HG03103 (cell line): ENCODE results near the gene FBXO46.

Experiments used
- ATAC-seq: cut with Tn5 transposase; IDR thresholded peaks from one replicate; pipeline ENCODE4 v1.9.1; 2021; ENCODE audit warnings: low read depth; ENCODE audit not compliant: unreplicated experiment

Gene FBXO46, protein sequence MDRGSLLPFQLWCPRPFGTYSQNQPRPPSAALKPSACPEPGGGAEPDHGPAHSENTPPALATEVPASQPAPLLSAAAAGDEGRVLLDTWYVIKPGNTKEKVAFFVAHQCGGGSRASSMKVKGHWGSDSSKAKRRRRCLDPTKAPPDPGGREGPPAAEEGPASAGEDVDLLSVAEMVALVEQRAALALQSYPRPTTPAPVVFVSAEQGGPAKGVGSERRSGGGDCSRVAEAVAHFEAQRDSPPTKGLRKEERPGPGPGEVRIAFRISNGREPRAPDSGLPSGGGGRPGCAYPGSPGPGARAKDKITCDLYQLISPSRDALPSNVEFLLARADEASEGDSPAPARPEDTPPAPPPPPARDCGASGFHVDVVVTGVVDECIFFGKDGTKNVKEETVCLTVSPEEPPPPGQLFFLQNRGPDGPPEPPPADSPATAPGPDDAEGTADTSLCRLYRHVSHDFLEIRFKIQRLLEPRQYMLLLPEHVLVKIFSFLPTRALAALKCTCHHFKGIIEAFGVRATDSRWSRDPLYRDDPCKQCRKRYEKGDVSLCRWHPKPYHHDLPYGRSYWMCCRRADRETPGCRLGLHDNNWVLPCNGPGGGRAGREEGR

DNA sequence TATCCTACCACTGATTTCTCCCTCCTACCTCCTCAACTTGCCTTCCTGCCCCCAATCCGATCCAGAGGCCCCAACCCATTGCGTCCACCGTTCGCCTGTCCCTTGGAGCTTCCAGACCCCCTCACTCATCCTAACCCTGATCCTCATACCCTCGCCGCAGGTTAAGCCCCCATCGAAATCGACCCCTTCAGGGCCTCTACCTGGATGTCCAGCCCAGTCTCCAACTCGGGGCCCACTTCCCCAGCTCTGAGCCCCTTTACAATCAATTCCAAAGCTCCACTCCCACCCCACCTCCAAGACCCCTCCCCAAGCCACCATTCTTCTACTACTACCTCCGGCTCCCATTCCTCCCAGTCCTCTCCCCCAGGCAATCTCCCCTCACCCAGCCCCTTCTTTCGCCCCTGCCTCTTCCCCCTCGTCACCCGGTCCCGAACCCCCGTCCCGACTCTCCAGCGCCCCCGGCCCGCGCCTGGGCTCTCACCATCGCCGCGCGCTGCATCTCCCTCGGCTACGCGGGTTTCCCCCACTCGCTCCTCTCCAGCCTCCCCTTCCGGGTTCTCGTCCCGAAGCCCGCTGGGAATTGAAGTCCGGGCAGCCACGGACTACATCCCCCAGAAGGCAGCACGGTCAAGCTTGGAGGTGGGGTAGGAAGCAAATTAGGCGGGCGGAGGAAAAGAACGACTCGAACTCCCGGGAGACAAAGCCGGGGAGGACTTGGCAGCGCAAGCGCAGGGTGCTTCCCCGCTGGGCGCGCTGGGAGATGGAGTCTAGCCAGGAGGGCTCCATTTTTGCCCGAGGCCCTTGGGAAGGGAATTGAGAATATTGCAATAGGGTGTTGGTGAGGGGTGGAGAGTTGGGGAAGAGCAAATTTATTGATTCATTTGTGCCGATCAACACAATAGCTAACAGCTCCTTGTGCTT lies at the start of gene FBXO46:
Gene FBXO46, minus strand, starts transcription at position 529 of the 921 bp plus-strand sequence. CDS start 17,401 bp downstream, outside the sequence.
- peak; percentile 88 for ATAC-seq

DNA sequence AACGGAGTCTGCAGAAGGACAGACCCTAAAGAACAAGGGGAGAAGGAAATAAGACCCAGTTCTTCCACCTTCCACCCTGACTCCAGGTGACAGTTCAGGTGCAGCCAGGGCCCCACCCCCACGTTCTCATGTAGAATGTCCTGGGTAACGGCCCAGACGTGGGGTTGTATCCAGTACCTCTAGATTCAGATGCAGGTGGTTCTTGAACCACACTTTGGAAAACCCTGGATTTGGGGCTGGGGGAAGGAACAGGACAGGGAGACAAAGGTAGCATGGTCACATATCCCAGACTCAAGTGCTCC lies 49.4 kb upstream of the FBXO46 start:
- no peak for ATAC-seq

DNA sequence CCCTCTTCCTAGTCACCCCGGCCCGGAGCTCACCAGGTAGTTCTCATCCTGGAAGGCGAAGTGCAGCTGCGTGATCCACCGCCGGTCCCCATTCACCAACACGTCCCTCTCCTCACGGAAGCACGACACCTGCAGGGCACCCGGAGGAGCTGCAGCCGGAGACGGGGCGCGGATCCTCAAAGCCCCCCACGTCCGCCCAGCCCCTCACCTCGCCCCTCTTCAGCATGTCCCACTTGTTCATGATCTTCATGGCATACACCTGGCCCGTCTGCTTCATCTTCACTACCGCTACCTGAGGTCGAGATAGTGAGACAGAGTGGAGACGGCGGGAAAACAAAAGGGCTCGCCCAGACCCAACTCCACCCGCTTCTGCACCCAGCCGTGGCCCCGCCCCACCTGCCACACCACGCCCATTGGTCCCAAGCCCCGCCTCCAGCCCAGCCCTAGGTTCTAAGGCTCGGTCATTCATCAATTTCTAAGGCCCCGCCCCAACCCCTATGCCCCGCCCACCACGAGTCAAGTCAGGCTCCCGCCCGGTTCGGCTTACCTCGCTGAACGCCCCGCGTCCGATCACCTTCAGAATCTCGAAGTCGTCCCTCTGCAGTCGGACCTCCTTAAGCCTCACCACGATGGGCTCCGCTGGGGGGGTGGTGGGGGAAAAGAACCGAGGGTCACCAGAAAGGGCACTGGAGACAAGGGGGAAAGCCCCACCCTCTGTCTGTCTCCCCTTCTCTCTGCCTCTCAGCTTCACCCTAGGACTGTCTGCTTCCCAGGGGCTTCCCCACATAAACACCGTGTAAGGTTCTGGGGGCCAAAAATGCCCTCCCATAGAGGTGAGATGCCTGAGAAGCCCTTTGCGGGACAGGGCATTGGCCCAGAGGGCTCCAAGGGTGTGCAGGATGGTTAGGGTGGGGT lies 48.8 kb upstream of the FBXO46 start:
- peak; percentile 67 for ATAC-seq

DNA sequence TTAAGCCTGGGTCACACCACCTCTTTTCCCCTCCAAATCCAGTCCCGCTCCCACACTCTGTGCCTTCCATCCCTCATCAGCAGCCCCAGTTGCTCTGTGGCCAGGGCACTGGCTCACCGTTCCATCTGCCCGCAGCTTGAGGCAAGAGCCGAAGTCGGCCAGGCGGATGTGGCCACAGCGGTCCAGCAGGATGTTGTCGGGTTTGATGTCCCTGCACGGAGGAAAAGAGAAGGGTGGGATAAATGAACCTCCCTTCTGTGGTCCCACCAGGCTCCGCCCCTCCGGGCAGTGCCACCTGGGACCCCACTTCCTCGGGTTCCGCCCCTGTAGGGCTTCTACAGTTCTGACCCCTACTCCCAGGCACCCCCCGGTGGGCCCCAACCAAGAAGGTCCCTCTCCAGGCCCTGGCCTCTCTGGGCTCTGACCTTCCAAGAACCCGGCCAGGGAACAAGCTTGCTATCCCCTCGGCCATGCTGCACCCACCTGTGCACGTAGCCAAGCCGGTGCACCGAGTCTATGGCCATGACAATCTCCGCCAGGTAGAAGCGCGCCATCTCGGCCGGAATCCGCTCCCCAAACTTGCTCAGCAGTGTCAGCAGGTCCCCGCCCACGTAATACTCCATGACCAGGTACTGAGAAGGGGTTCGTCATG lies 47.4 kb upstream of the FBXO46 start:
- ATAC-seq = no peak

DNA sequence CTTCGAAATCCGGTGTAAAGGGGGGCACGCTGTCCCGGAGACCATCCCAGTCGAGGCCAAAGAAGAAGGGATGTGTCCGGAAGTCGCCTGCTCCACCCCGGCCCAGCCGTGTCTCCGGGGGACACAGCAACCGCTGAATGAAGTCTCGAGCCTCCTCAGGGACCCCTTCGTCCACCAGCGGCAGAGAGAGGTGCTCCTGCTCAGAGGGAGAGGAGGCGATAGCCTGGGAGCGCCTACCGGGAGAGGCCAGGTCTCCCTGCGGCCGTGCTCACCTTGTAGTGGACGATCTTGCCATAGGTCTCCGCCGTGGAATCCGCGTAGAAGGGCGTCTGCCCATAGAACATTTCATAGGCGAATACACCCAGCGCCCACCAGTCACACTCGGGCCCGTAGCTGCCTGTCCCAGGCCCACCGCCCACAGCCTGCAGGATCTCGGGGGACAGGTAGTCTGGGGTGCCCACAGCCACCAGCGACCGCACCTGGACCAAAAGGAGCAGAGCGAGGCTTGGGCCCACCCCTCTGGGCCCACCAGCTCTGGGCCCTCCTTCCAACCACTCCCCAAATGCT lies 46.8 kb upstream of the FBXO46 start:
- no peak for ATAC-seq

DNA sequence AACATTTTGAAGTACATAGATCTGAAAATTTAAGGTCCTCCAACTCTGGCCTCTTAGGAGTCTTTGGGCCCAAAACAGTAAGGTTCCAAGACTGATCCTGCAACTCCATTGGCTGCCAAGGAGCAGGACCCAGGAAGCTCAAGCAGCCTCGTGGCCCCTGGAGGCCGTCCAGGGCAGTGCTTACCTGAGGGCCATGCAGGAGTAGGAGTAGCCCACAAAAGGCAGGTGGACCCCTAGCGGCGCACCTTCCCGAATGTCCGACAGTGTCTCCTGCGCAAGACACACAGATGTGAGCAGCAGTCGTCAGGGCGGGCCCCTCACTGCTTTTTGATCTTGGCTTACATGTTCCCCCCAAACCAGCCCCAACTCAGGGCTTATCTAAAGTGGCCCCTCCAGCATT lies 44.1 kb upstream of the FBXO46 start:
- no peak for ATAC-seq

DNA sequence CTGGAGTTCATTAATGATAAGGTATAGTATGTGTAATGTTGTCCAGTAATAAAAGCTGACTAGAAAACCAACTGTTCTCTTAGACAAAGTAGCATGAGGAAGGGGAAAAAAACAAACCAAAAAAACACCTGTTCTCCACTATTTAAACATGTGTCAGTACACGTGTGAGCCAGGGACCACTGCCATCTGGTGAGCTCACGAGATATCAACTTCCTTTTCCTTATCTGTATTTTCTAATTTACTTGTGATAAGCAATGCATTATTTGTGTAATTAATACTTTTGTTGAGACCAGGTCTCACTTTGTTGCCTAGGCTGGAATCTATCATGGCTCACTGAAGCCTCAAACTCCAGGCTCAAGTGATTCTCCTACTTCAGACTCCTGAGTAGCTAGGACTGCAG lies 42.7 kb upstream of the FBXO46 start:
- no peak for ATAC-seq

DNA sequence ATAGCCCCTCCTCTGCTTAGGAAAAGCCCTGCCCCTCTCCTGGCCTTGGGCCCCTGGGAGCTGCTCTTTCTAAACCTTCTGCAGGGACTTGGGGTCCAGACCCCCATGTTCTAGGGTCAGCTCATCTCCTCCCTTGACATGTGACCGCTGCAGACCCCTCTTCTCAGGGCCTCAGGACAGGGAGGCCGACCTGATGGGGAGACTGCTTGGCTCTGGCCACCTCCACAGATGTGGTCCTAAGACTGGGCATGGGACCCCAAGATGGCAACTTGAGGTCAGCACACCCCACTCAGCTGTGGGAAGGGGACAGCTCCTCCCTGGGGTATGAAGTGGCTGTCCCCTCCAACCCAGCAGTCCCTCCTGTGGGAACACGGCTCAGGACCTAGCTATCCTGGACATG lies 42.2 kb upstream of the FBXO46 start:
- ATAC-seq = no peak

DNA sequence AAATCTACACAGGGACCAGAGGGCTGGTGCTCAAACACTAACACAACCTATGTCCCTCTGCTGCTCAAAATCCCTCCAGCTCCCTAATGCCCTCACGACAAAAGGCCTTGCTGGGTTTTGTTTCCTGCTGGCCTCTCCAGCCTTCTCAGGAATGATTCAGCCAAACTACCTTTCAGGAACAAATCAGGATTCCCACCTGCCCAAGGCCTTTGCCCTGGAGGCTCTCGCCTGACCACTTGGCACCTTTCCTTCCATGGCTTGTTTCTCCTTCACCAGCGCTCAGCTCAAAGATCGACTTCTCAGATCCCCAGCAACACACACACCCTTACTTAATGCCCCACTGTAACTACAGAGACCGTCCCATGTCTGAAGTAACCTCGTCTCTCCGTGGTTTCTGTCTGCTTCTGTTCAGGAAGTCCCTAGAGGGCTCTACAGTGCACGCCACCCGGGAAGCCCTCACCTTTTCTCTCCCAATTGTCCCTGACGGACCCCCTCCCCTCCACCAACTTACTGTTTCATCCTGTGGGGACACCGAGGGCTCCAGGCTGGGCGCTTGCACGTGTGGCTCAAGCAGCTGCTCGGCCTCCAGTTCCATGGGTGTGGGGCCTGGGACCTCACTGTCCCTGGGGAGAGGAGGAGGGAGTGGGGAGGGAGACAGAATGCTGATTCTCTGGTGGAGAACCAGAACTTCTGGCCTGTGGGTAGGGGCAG lies 41.6 kb upstream of the FBXO46 start:
- ATAC-seq = no peak

DNA sequence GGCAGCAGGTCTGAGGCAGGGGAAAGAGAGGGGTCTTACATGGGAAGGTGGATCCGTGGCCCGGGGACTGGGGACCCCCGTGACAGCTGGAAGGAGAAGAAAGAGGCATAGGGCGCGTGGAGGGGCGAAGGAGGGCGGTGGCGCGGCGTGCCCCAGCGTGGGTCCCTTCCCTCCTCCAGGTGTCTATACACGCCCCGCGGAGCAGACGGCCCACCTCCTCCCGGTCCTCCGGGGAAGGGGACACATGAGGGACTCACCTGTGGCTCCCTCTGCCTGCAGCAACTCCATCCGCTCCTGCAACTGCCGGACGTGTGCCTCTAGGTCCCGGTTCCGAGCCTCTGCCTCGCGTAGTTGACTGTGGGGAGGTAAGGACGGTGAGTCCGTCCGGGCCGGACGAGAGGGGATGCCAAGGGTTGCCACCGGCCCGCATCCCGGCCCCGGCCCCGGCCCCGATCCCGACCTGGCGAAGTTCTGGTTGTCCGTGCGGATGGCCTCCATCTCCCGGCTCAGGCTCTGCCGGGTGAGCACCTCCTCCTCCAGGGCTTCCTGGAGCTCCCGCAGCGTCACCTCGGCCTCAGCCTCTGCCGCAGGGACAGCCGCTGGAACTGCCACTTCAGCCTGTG lies 40.7 kb upstream of the FBXO46 start:
- no peak for ATAC-seq

DNA sequence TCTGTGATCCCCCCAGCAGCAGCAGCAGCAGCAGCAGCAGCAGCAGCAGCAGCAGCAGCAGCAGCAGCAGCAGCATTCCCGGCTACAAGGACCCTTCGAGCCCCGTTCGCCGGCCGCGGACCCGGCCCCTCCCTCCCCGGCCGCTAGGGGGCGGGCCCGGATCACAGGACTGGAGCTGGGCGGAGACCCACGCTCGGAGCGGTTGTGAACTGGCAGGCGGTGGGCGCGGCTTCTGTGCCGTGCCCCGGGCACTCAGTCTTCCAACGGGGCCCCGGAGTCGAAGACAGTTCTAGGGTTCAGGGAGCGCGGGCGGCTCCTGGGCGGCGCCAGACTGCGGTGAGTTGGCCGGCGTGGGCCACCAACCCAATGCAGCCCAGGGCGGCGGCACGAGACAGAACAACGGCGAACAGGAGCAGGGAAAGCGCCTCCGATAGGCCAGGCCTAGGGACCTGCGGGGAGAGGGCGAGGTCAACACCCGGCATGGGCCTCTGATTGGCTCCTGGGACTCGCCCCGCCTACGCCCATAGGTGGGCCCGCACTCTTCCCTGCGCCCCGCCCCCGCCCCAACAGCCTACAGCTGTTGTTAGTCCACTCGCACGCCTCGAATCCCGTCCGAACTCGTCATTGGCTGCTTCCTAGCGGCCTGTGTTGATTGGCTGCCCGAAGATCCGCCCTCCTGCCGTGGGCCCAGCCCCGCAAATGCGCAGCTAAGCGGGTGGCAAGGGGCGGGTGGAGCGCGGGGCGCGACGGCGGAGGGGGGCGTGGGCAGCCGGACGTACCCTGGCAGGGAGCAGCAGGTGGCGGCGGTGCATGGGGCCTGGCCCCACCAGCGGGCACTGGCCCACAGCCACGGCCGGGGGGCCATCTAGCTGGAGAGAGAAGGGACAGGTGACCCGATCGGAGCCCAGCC lies 39.8 kb upstream of the FBXO46 start:
- peak; percentile 41 for ATAC-seq

DNA sequence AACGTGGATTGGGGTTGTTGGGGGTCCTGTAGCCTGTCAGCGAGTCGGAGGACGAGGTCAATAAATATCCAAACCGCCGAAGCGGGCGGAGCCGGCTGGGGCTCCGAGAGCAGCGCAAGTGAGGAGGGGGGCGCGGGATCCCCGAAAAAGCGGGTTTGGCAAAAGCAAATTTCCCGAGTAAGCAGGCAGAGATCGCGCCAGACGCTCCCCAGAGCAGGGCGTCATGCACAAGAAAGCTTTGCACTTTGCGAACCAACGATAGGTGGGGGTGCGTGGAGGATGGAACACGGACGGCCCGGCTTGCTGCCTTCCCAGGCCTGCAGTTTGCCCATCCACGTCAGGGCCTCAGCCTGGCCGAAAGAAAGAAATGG lies 39.1 kb upstream of the FBXO46 start:
- no peak for ATAC-seq

DNA sequence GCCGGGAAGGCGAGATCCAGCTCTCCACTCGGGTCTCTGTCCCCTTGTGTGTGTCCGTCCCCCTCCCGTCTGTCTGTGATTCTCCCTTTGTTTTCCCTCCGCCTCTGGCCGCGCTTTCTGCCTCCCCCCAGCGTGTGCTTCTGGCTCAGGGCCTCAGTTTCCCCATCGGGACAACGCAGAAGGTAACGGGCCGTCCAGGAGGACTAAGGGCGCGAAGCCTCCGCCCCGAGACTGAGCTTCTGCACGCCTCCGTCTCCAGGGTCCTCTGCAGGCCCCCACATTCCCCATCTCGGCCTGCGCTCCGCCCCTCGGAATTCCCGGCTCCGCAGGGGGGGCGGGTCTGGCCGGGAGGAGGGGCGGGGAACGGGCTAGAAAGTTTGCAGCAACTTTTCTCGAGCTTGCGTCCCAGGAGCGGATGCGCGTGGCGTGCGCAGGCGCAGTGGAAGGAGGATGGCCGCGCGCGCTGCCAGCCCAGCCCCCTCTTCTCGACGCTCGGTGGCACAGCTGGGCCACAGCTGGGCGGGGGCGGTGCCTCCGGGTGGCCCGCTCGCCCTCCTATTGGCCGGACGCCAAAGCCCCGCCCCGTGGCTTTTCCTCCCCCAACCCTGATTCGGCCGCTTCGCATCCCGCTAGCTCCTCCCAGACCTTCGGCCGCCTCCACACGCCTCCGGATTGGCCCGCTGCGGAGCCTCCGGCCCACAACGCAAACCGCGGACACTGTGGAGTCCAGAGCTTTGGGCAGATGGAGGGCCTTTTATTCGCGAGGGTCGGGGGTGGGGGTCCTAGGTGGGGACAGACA lies 38.5 kb upstream of the FBXO46 start, which contains the start of gene SIX5:
Gene SIX5, minus strand, starts transcription at position 269 of the 799 bp plus-strand sequence. CDS start 408 bp downstream, outside the sequence.
- ATAC-seq = peak; percentile 41

DNA sequence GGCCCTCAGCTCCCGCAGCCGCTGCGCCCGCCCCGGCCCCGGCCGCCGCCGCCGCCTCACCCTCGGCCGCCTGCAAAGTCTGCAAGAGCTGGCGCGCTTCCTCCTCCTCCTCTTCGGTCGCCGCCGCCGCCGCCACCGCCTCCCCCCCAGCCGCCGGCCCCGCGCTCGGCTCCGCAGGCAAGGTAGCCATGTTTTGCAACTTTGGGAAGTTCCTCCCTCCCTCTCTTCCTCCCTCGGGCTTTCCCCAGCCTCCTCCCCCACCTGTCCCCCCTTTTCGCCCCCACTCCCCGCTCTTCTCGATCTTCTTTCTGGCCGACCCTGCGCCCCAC lies 37.9 kb upstream of the FBXO46 start:
- ATAC-seq = no peak

DNA sequence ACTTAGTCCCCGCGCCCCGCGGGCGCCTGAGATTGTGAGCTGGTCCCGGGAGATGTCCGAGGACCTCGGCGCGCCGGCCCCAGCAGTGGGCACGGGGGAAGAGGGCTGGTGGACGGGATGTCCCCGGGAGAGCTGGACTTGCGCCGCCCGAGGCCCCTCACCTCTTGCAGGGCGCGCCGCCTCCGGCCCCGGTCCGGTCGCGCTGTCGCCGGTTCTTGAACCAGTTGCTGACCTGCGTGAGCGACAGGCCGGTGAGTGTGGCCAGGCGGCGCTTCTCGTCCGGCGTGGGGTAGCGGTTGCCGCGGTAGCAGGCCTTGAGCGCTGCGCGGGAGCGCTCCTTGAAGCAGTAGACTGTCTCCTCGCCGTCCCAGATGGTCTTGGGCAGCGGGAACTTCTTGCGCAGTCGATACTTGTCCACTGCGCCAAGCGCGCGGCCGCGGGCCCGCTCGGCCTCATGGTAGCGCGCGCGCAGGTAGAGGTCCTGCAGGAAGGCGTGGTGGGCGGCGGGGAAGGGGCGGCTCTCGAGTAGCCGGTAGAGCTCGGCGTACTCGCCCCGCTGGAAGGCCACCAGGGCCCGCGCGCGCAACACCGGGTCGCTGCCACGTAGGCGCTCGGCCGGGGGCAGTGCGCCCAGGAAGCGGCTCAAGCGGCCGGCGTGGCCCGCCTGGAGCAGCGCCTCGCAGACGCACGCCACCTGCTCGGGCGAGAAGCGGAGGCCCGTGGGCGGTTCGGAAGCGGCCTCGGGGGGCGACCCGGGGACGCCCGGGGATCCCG lies 37.4 kb upstream of the FBXO46 start:
- ATAC-seq = no peak

DNA sequence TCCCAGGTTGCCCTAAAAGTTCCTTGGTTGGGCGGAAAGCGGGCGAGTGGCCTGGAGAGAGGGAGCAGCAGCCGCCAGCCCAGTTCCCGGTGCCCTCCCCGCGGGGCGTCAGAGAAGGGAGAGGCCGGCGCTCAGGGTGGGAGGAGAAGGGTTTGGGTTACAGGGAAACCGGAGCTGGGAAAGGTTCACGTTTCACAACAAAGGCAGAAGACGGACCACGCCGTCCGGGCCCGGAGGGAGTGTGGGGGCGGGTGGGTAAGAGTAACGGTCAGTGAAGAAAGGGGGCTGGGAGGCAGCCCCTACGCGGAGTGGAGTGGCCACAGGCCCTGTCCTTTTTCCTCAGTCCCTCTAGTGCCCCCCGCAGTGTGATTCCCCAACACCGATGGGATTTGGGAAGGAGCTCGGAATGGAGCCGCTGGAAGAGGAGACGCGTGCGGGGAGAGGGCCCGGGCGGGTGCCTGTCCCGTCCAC lies 36.7 kb upstream of the FBXO46 start:
- no peak for ATAC-seq
